Sigmoid colon (tissue), 7 donors: ENCODE data around the gene PIGV. TPM values are rescaled to one million over a fixed set of nuclear protein-coding genes. Genes with fewer than 3 reads are reported as not detected.
"Not testable (repeated sequence)": the region's sequence is repeated elsewhere in the genome, so short reads cannot be mapped to it uniquely, and the experiment has no call there.

Experiments
- DNase-seq: peaks from one replicate; pipeline ENCODE4 v3.0.0-alpha.2; 2019
- H3K27ac ChIP-seq, 4 donors: fragments of 200-600 bp; sonication (generic); one replicate each; pipeline ENCODE4 v1.5.1; 2016 to 2019; ENCODE audit warnings: mild to moderate bottlenecking in 1 of 4
- H3K27me3 ChIP-seq, 3 donors: fragments of 200-600 bp; sonication (generic); one replicate each; pipeline ENCODE4 v1.5.1; 2019; ENCODE audit warnings: mild to moderate bottlenecking in 1 of 3
- H3K36me3 ChIP-seq, 4 donors: fragments of 200-600 bp; sonication (generic); one replicate each; pipeline ENCODE4 v1.5.1; 2016 to 2019
- H3K4me1 ChIP-seq, 4 donors: fragments of 200-600 bp; sonication (generic); one replicate each; pipeline ENCODE4 v1.5.1; 2017 to 2019
- H3K4me3 ChIP-seq, 4 donors: fragments of 200-600 bp; sonication (generic); one replicate each; pipeline ENCODE4 v1.5.1; 2017 to 2019; ENCODE audit warnings: mild to moderate bottlenecking in 2 of 4, moderate library complexity in 1 of 4
- H3K9me3 ChIP-seq, 4 donors: fragments of 200-600 bp in 3 of 4; sonication (generic) in 3 of 4; one replicate each; pipeline versions ENCODE4 v1.5.1 to v1.6.1; 2013 to 2019
- POLR2AphosphoS5 ChIP-seq, 4 donors: sonication (generic); formaldehyde crosslinking; IDR thresholded peaks; one replicate each; pipeline ENCODE4 v1.6.1; 2017; ENCODE audit warnings: antibody characterized with exemption in 4 of 4
- WGBS, 2 donors: extraction: QIAGEN DNeasy Blood & Tissue Kit; methylation state at CpG; one replicate each; pipeline ENCODE4 v1.1.7; 2013; 5-methylcytosine and 5-hydroxymethylcytosine counted together
- intact Hi-C: fragments of 100-400 bp; cut with DNase I; formaldehyde crosslinking; loops from one replicate; pipeline ENCODE4 v1.15.1; 2023
- polyA plus RNA-seq, 3 donors: library from polyadenylated mRNA; stranded (reverse); fragments of 200-250 nt; gene quantifications; one replicate each; pipeline ENCODE4 v1.2.3, GENCODE V29; 2013
- small RNA-seq, 3 donors: library from RNA; depleted of rRNA; stranded (forward); fragments of <200 nt; gene quantifications; one replicate each; pipeline ENCODE3, GENCODE V24; 2016
- total RNA-seq, 4 donors: library from RNA; depleted of rRNA; stranded (reverse); fragments of >200 nt; gene quantifications; one replicate each; pipeline ENCODE4 v1.1.0, GENCODE V29; 2016
- donor health status: healthy with polysubstance abuse.
- donor health status: Bipolar disorder and iron deficiency.
- donor health status: healthy.

The PIGV gene
- total and polyA plus RNA-seq, 7 donors: 5.1 to 24.9 (median 11.5) TPM

- Histone ChIP-seq H3K27ac (no peak overlapping the region), H3K27me3 (no peaks in the 10 kb centered on the region), H3K36me3 (peaks cover 0 to 59% (median 13%) of the 10 kb centered on the region in 4 donors), H3K4me1 (peaks cover 0 to 16% (median 16%) of the 10 kb centered on the region in 4 donors), H3K9me3 (no peaks in the 10 kb centered on the region), H3K4me3 (no peak overlapping the region)
- WGBS, 2 donors: 91% methylated on average over 13 of the region's 13 CpGs
- TF ChIP-seq POLR2AphosphoS5 (IDR thresholded peaks at IDR 0.05): no peak
- no peak for DNase-seq
- intact Hi-C loops: no loop called here
Observed at GRCh38 chr1:26844424-26845196, 56.9 kb downstream of the PIGV start.

- Histone ChIP-seq H3K4me1 (peaks cover 0 to 22% (median 20%) of the 10 kb centered on the region in 4 donors), H3K27ac (peak overlapping the region in 2 of 4 donors; percentile 66 to 80), H3K36me3 (peaks cover 11 to 59% (median 35%) of the 10 kb centered on the region in 4 donors)
- H3K27me3 ChIP-seq, H3K4me3 ChIP-seq, H3K9me3 ChIP-seq, intact Hi-C loops: not testable (repeated sequence)
- DNase-seq: peak; percentile 12
- 40 to 78% methylated on average over 6 of the region's 6 CpGs for WGBS, 2 donors
Observed at GRCh38 chr1:26847826-26848225, 60.1 kb downstream of the PIGV start.

Small RNAs within 50 kb of the gene (small RNA-seq; reads per million reads assigned to genes)
- 0 reads per million in 3 donors for gene RN7SL165P

Other genes starting within 250 kb of the PIGV start
- gene ARID1A, start 91.9 kb upstream of the PIGV start, total RNA-seq: 10 to 100 TPM; 20.7 to 47.1 (median 24.7) TPM
- gene ARID1A, start 91.9 kb upstream of the PIGV start, polyA plus RNA-seq: 10 to 100 TPM in 2 of 3 donors, 1 to 10 TPM in 1; 7.2 to 36.7 (median 11.1) TPM
- 10 to 100 TPM in 2 of 4 donors, 1 to 10 TPM in 2; 7.5 to 13.6 (median 10.7) TPM for gene ZDHHC18, start 38.7 kb downstream of the PIGV start, total RNA-seq
- 10 to 100 TPM; 12.0 to 19.4 (median 17.5) TPM for gene ZDHHC18, start 38.7 kb downstream of the PIGV start, polyA plus RNA-seq
- gene SFN, start 75.2 kb downstream of the PIGV start, total RNA-seq: 1 to 10 TPM in 2 of 4 donors, not detected in 2; 1.1 to 2.2 TPM
- 100 to 1,000 TPM; 209 to 729 (median 212) TPM for gene SFN, start 75.2 kb downstream of the PIGV start, polyA plus RNA-seq
- 10 to 100 TPM in 1 of 4 donors, 1 to 10 TPM in 3; 7.4 to 11.0 (median 9.8) TPM for gene GPN2, start 102.3 kb downstream of the PIGV start, total RNA-seq
- 10 to 100 TPM; 12.0 to 18.6 (median 18.5) TPM for gene GPN2, start 102.3 kb downstream of the PIGV start, polyA plus RNA-seq
- gene GPATCH3, start 112.5 kb downstream of the PIGV start, total RNA-seq: 1 to 10 TPM; 6.6 to 9.7 (median 7.5) TPM
- gene GPATCH3, start 112.5 kb downstream of the PIGV start, polyA plus RNA-seq: 10 to 100 TPM; 12.0 to 14.3 (median 12.8) TPM
- gene NR0B2, start 126.0 kb downstream of the PIGV start, total RNA-seq: not detected
- under 1 TPM in 1 of 3 donors, not detected in 2; 0.82 TPM for gene NR0B2, start 126.0 kb downstream of the PIGV start, polyA plus RNA-seq
- 10 to 100 TPM; 51.9 to 82.1 (median 59.9) TPM for gene NUDC, start 133.8 kb downstream of the PIGV start, total RNA-seq
- 10 to 100 TPM; 28.4 to 67.6 (median 38.4) TPM for gene NUDC, start 133.8 kb downstream of the PIGV start, polyA plus RNA-seq
- not detected for gene KDF1, start 172.5 kb downstream of the PIGV start, total RNA-seq
- 10 to 100 TPM; 15.0 to 26.8 (median 20.4) TPM for gene KDF1, start 172.5 kb downstream of the PIGV start, polyA plus RNA-seq
- 10 to 100 TPM; 15.5 to 29.6 (median 20.2) TPM for gene TRNP1, start 205.7 kb downstream of the PIGV start, total RNA-seq
- gene TRNP1, start 205.7 kb downstream of the PIGV start, polyA plus RNA-seq: 10 to 100 TPM in 1 of 3 donors, 1 to 10 TPM in 2; 3.0 to 10.8 (median 4.3) TPM
- 100 to 1,000 TPM in 2 of 4 donors, 10 to 100 TPM in 2; 24.0 to 111 (median 86.4) TPM for gene TENT5B, start 224.9 kb downstream of the PIGV start, total RNA-seq
- 1 to 10 TPM in 1 of 3 donors, under 1 TPM in 1, not detected in 1; 0.60 to 5.7 TPM for gene TENT5B, start 224.9 kb downstream of the PIGV start, polyA plus RNA-seq